ENCODE results near the gene GIPC1. TPM values are rescaled to one million over a fixed set of nuclear protein-coding genes. Genes with fewer than 3 reads are reported as not detected.
A peak's percentile ranks its signal among the peaks of the same experiment; 100 is the strongest.

Gene GIPC1
- total RNA-seq, 2 donors from 2014 or later: 68.6 to 72.6 TPM

- DNase-seq: no peak
- no peaks in the 10 kb centered on the region for H3K9me3 ChIP-seq (ENCODE audit: control insufficient read depth, low read length)
- H3K9ac ChIP-seq (ENCODE audit: extremely low read depth, low read length, poor library complexity, severe bottlenecking): no peak overlapping the region
- peaks cover 12% of the 10 kb centered on the region for H3K27me3 Mint-ChIP-seq (ENCODE audit: insufficient read depth)
- WGBS, 2 experiments (ENCODE audit: insufficient coverage in 1 of 2, insufficient read length in 1 of 2): 86 to 91% methylated on average over 15 to 17 of the region's 17 CpGs
- H3K27ac Mint-ChIP-seq: no peak overlapping the region
- no peaks in the 10 kb centered on the region for H3K4me1 ChIP-seq (ENCODE audit: control insufficient read depth, insufficient read depth, low read length)
- peaks cover 6% of the 10 kb centered on the region for H3K4me1 Mint-ChIP-seq
- no peaks in the 10 kb centered on the region for H3K27me3 ChIP-seq (ENCODE audit: control insufficient read depth, insufficient read depth, low read length, poor library complexity, severe bottlenecking)
- TF ChIP-seq CTCF (conservative IDR thresholded peaks at IDR 0.05): no peak
- peaks cover 8% of the 10 kb centered on the region for H3K36me3 ChIP-seq (ENCODE audit: control insufficient read depth, insufficient read depth, low read length)
- H3K4me3 ChIP-seq (ENCODE audit: low read length): no peak overlapping the region
- no peaks in the 10 kb centered on the region for H3K9me3 Mint-ChIP-seq
- H3K27ac ChIP-seq (ENCODE audit: low read depth, low read length): no peak overlapping the region
- no peaks in the 10 kb centered on the region for H3K36me3 Mint-ChIP-seq (ENCODE audit: low read depth)
- H3K4me3 Mint-ChIP-seq: peak overlapping the region; percentile 60
Measured at GRCh38 chr19:14435320-14436050, 60.4 kb downstream of the GIPC1 start.

- peaks cover 8% of the 10 kb centered on the region for H3K36me3 ChIP-seq (ENCODE audit: control insufficient read depth, insufficient read depth, low read length)
- H3K4me3 Mint-ChIP-seq: peak overlapping the region; percentile 60
- no peak for DNase-seq
- H3K27me3 ChIP-seq (ENCODE audit: control insufficient read depth, insufficient read depth, low read length, poor library complexity, severe bottlenecking): no peaks in the 10 kb centered on the region
- peaks cover 16% of the 10 kb centered on the region for H3K27me3 Mint-ChIP-seq (ENCODE audit: insufficient read depth)
- no peaks in the 10 kb centered on the region for H3K4me1 ChIP-seq (ENCODE audit: control insufficient read depth, insufficient read depth, low read length)
- peaks cover 6% of the 10 kb centered on the region for H3K4me1 Mint-ChIP-seq
- H3K27ac ChIP-seq (ENCODE audit: low read depth, low read length): peak overlapping the region; percentile 13
- H3K9me3 Mint-ChIP-seq: no peaks in the 10 kb centered on the region
- H3K36me3 Mint-ChIP-seq (ENCODE audit: low read depth): no peaks in the 10 kb centered on the region
- no peak for TF ChIP-seq CTCF (conservative IDR thresholded peaks at IDR 0.05)
- H3K4me3 ChIP-seq (ENCODE audit: low read length): peak overlapping the region; percentile 80
- 88 to 95% methylated on average over 13 to 23 of the region's 23 CpGs for whole genome bisulfite sequencing, 2 experiments (ENCODE audit: insufficient coverage in 1 of 2, insufficient read length in 1 of 2)
- H3K9ac ChIP-seq (ENCODE audit: extremely low read depth, low read length, poor library complexity, severe bottlenecking): no peak overlapping the region
- no peaks in the 10 kb centered on the region for H3K9me3 ChIP-seq (ENCODE audit: control insufficient read depth, low read length)
- no peak overlapping the region for H3K27ac Mint-ChIP-seq
Measured at GRCh38 chr19:14434543-14435319, 61.2 kb downstream of the GIPC1 start.

GRCh38 chr19:14433554-14434501, 62.1 kb downstream of the GIPC1 start:
- peaks cover 8% of the 10 kb centered on the region for H3K36me3 ChIP-seq (ENCODE audit: control insufficient read depth, insufficient read depth, low read length)
- H3K36me3 Mint-ChIP-seq (ENCODE audit: low read depth): no peaks in the 10 kb centered on the region
- no peaks in the 10 kb centered on the region for H3K9me3 Mint-ChIP-seq
- peaks cover 6% of the 10 kb centered on the region for H3K4me1 Mint-ChIP-seq
- DNase-seq: peak; percentile 62
- H3K27ac ChIP-seq (ENCODE audit: low read depth, low read length): no peak overlapping the region
- H3K9me3 ChIP-seq (ENCODE audit: control insufficient read depth, low read length): no peaks in the 10 kb centered on the region
- H3K4me1 ChIP-seq (ENCODE audit: control insufficient read depth, insufficient read depth, low read length): no peaks in the 10 kb centered on the region
- peak overlapping the region; percentile 49 for H3K9ac ChIP-seq (ENCODE audit: extremely low read depth, low read length, poor library complexity, severe bottlenecking)
- H3K4me3 ChIP-seq (ENCODE audit: low read length): peak overlapping the region; percentile 80
- peak overlapping the region; percentile 60 for H3K4me3 Mint-ChIP-seq
- H3K27me3 ChIP-seq (ENCODE audit: control insufficient read depth, insufficient read depth, low read length, poor library complexity, severe bottlenecking): no peaks in the 10 kb centered on the region
- peaks cover 20% of the 10 kb centered on the region for H3K27me3 Mint-ChIP-seq (ENCODE audit: insufficient read depth)
- 18 to 47% methylated on average over 14 to 52 of the region's 52 CpGs for WGBS, 2 experiments (ENCODE audit: insufficient coverage in 1 of 2, insufficient read length in 1 of 2)
- no peak overlapping the region for H3K27ac Mint-ChIP-seq
- TF ChIP-seq CTCF (conservative IDR thresholded peaks at IDR 0.05): peak; percentile 36
